Measurements from ENCODE around the gene PRCP.
"Not testable (repeated sequence)": the region's sequence is repeated elsewhere in the genome, so short reads cannot be mapped to it uniquely, and the experiment has no call there.

The PRCP gene

GRCh38 chr11:82900277-82901164 lies at the start of gene PRCP:
Gene PRCP, minus strand, starts transcription at chr11:82900430. Its CDS starts 28 bp downstream, at chr11:82900402.
- Histone ChIP-seq H3K4me1 (ENCODE audit: insufficient read depth, low read length) (peaks cover 11% of the 10 kb centered on the region; the same call in 1 of the 2 replicates), H3K27me3 (ENCODE audit: insufficient read depth, low read length) (no peaks in the 10 kb centered on the region), H3K36me3 (ENCODE audit: insufficient read depth, low read depth, low read length) (no peaks in the 10 kb centered on the region), H3K9me3 (ENCODE audit: insufficient read depth, low read depth, low read length) (no peaks in the 10 kb centered on the region), H3K9ac (ENCODE audit: low read depth, low read length) (peak within 1 kb of the TSS; percentile 86), H3K27ac (ENCODE audit: low read length) (peak within 1 kb of the TSS; percentile 18), H3K4me3 (ENCODE audit: low read length) (peak within 1 kb of the TSS; percentile 89)

- no peaks in the 10 kb centered on the region for H3K9me3 ChIP-seq (ENCODE audit: insufficient read depth, low read depth, low read length)
- H3K27ac ChIP-seq (ENCODE audit: low read length), result no peak overlapping the region
- no peaks in the 10 kb centered on the region for H3K36me3 ChIP-seq (ENCODE audit: insufficient read depth, low read depth, low read length)
- no peaks in the 10 kb centered on the region for H3K27me3 ChIP-seq (ENCODE audit: insufficient read depth, low read length)
- H3K4me1 ChIP-seq (ENCODE audit: insufficient read depth, low read length), result no peaks in the 10 kb centered on the region
- no peak overlapping the region for H3K4me3 ChIP-seq (ENCODE audit: low read length)
- no peak overlapping the region for H3K9ac ChIP-seq (ENCODE audit: low read depth, low read length)
Measured at GRCh38 chr11:82949352-82949751, 49.1 kb upstream of the PRCP start.

DNA sequence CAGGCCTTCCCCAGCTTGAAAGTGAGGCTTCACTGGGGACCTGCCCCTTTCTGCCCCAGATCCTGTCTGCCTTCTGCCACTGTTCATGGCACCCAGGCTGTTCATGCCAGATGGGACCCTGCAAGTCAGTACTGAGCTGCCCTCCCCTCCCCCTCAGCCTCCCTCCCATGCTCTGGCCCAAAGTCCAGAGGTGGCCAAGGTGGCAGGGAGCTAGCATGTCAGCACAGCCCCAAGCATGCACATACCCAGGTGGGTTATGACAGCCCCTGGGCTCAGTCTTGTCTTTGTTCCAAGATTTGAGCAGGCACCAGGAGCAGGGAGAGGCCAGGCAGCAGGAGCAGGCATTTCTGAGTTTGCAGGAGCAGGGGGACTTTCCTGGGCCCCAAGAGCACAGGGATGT lies 45.5 kb upstream of the PRCP start:
- Histone ChIP-seq H3K36me3 (ENCODE audit: insufficient read depth, low read depth, low read length) (no peaks in the 10 kb centered on the region), H3K27me3 (ENCODE audit: insufficient read depth, low read length) (no peaks in the 10 kb centered on the region), H3K4me1 (ENCODE audit: insufficient read depth, low read length) (no peaks in the 10 kb centered on the region), H3K4me3 (ENCODE audit: low read length) (no peak overlapping the region), H3K9me3 (ENCODE audit: insufficient read depth, low read depth, low read length) (no peaks in the 10 kb centered on the region), H3K27ac (ENCODE audit: low read length) (no peak overlapping the region), H3K9ac (ENCODE audit: low read depth, low read length) (no peak overlapping the region)

DNA sequence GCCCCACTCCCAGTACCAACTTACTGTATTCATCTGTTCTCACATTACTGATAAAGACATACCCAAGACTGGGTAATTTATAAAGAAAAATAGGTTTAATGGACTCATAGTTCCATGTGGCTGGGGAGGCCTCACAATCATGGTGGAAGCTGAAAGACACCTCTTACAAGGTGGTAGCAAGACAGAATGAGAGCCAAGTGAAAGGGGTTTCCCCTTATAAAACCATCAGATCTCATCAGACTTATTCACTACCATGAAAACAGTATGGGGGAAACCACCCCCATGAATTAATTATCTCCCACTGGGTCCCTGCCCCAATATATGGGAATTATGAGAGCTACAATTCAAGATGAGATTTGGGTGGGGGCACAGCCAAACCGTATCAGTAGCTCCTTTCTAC lies 44.8 kb upstream of the PRCP start:
- not testable (repeated sequence) for H3K4me1 ChIP-seq (ENCODE audit: insufficient read depth, low read length); H3K4me3 ChIP-seq (ENCODE audit: low read length); H3K27me3 ChIP-seq (ENCODE audit: insufficient read depth, low read length); H3K36me3 ChIP-seq (ENCODE audit: insufficient read depth, low read depth, low read length); H3K9me3 ChIP-seq (ENCODE audit: insufficient read depth, low read depth, low read length); H3K9ac ChIP-seq (ENCODE audit: low read depth, low read length); H3K27ac ChIP-seq (ENCODE audit: low read length)

- Histone ChIP-seq H3K36me3 (ENCODE audit: insufficient read depth, low read depth, low read length) (no peaks in the 10 kb centered on the region), H3K27ac (ENCODE audit: low read length) (no peak overlapping the region), H3K4me3 (ENCODE audit: low read length) (no peak overlapping the region), H3K9me3 (ENCODE audit: insufficient read depth, low read depth, low read length) (no peaks in the 10 kb centered on the region), H3K9ac (ENCODE audit: low read depth, low read length) (no peak overlapping the region), H3K27me3 (ENCODE audit: insufficient read depth, low read length) (no peaks in the 10 kb centered on the region), H3K4me1 (ENCODE audit: insufficient read depth, low read length) (no peaks in the 10 kb centered on the region)
Measured at GRCh38 chr11:82944198-82944597, 44.0 kb upstream of the PRCP start.

- not testable (repeated sequence) for H3K27me3 ChIP-seq (ENCODE audit: insufficient read depth, low read length); H3K36me3 ChIP-seq (ENCODE audit: insufficient read depth, low read depth, low read length); H3K9me3 ChIP-seq (ENCODE audit: insufficient read depth, low read depth, low read length); H3K4me1 ChIP-seq (ENCODE audit: insufficient read depth, low read length); H3K9ac ChIP-seq (ENCODE audit: low read depth, low read length); H3K27ac ChIP-seq (ENCODE audit: low read length); H3K4me3 ChIP-seq (ENCODE audit: low read length)
Measured at GRCh38 chr11:82943430-82943829, 43.2 kb upstream of the PRCP start.

- Histone ChIP-seq H3K9me3 (ENCODE audit: insufficient read depth, low read depth, low read length) (no peaks in the 10 kb centered on the region), H3K27me3 (ENCODE audit: insufficient read depth, low read length) (no peaks in the 10 kb centered on the region), H3K36me3 (ENCODE audit: insufficient read depth, low read depth, low read length) (no peaks in the 10 kb centered on the region), H3K4me1 (ENCODE audit: insufficient read depth, low read length) (no peaks in the 10 kb centered on the region), H3K9ac (ENCODE audit: low read depth, low read length) (no peak overlapping the region), H3K4me3 (ENCODE audit: low read length) (no peak overlapping the region), H3K27ac (ENCODE audit: low read length) (no peak overlapping the region)
Measured at GRCh38 chr11:82942376-82942775, 42.1 kb upstream of the PRCP start.

DNA sequence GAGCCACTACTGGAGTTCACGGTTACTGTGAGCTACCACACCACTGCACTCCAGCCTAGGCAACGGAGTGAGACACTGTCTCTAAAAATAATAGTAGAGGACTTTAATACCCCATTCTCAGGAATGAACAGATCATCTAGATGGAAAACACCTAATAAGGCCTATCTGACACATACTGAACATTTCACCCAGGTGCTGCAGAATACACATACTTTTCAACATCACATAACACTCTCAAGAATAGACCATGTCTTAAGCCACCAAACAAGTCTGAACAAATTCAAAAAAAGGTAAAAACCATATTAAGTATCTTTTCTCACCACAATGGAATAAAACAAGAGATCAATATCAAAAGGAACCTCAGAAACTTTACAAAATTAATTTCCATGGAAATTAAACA lies 39.2 kb upstream of the PRCP start:
- Histone ChIP-seq H3K36me3 (ENCODE audit: insufficient read depth, low read depth, low read length) (peaks cover 11% of the 10 kb centered on the region), H3K9me3 (ENCODE audit: insufficient read depth, low read depth, low read length) (no peaks in the 10 kb centered on the region), H3K4me3 (ENCODE audit: low read length) (no peak overlapping the region), H3K9ac (ENCODE audit: low read depth, low read length) (no peak overlapping the region), H3K27me3 (ENCODE audit: insufficient read depth, low read length) (no peaks in the 10 kb centered on the region), H3K4me1 (ENCODE audit: insufficient read depth, low read length) (no peaks in the 10 kb centered on the region), H3K27ac (ENCODE audit: low read length) (no peak overlapping the region)

GRCh38 chr11:82937554-82937953 lies 37.3 kb upstream of the PRCP start:
- Histone ChIP-seq H3K27ac (ENCODE audit: low read length) (no peak overlapping the region), H3K9me3 (ENCODE audit: insufficient read depth, low read depth, low read length) (no peaks in the 10 kb centered on the region), H3K27me3 (ENCODE audit: insufficient read depth, low read length) (no peaks in the 10 kb centered on the region), H3K4me3 (ENCODE audit: low read length) (no peak overlapping the region), H3K36me3 (ENCODE audit: insufficient read depth, low read depth, low read length) (peaks cover 29% of the 10 kb centered on the region), H3K9ac (ENCODE audit: low read depth, low read length) (no peak overlapping the region), H3K4me1 (ENCODE audit: insufficient read depth, low read length) (no peaks in the 10 kb centered on the region)

- peaks cover 42% of the 10 kb centered on the region for H3K36me3 ChIP-seq (ENCODE audit: insufficient read depth, low read depth, low read length)
- H3K27ac ChIP-seq (ENCODE audit: low read length), result no peak overlapping the region
Measured at GRCh38 chr11:82936261-82936660, 36.0 kb upstream of the PRCP start.

GRCh38 chr11:82932564-82932963 lies 32.3 kb upstream of the PRCP start:
- Histone ChIP-seq H3K9ac (ENCODE audit: low read depth, low read length) (no peak overlapping the region), H3K27ac (ENCODE audit: low read length) (no peak overlapping the region), H3K36me3 (ENCODE audit: insufficient read depth, low read depth, low read length) (peaks cover 60% of the 10 kb centered on the region), H3K4me3 (ENCODE audit: low read length) (no peak overlapping the region), H3K4me1 (ENCODE audit: insufficient read depth, low read length) (no peaks in the 10 kb centered on the region), H3K27me3 (ENCODE audit: insufficient read depth, low read length) (no peaks in the 10 kb centered on the region), H3K9me3 (ENCODE audit: insufficient read depth, low read depth, low read length) (no peaks in the 10 kb centered on the region)

More at GRCh38 chr11:82936261-82936660, 36.0 kb upstream of the PRCP start:
- Histone ChIP-seq H3K9ac (ENCODE audit: low read depth, low read length) (no peak overlapping the region), H3K4me1 (ENCODE audit: insufficient read depth, low read length) (no peaks in the 10 kb centered on the region), H3K27me3 (ENCODE audit: insufficient read depth, low read length) (no peaks in the 10 kb centered on the region), H3K9me3 (ENCODE audit: insufficient read depth, low read depth, low read length) (no peaks in the 10 kb centered on the region), H3K4me3 (ENCODE audit: low read length) (no peak overlapping the region)

DNA sequence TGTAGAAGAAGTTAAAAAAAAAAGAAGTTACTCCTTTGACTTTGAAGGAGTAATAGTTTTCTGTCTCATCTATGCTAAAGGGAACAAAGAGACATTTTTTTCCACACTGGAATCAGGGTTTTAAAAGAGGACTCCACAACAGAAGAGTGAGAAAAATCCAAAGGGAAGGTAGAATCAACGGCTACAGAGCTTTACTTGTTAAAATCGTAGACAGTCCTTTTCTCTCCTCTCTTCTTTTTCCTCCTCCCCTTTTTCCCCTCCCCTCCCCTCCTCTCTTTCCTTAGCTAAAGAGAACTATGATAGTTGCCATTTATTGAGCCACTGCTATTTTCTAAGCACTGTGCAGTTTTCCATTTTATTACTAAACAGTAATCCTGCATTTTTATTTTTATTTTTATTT lies 30.5 kb upstream of the PRCP start:
- Histone ChIP-seq H3K4me1 (ENCODE audit: insufficient read depth, low read length) (no peaks in the 10 kb centered on the region), H3K27me3 (ENCODE audit: insufficient read depth, low read length) (no peaks in the 10 kb centered on the region), H3K9me3 (ENCODE audit: insufficient read depth, low read depth, low read length) (no peaks in the 10 kb centered on the region), H3K36me3 (ENCODE audit: insufficient read depth, low read depth, low read length) (peaks cover 60% of the 10 kb centered on the region), H3K27ac (ENCODE audit: low read length) (no peak overlapping the region), H3K4me3 (ENCODE audit: low read length) (no peak overlapping the region), H3K9ac (ENCODE audit: low read depth, low read length) (no peak overlapping the region)
